Liver (tissue), 3 donors: Measurements from ENCODE around the gene SNIP1.

Experiments
- ATF3 ChIP-seq: IDR thresholded peaks from 2 replicates; pipeline ENCODE4 v1.6.1; 2016; ENCODE audit warnings: antibody characterized with exemption
- CTCF ChIP-seq: fragments of 150-350 bp; IDR thresholded peaks from 2 replicates; pipeline ENCODE4 v1.5.1; 2017; ENCODE audit warnings: improper control_type of control experiment, low read depth, low read length; ENCODE audit not compliant: missing input control
- EGR1 ChIP-seq, 2 donors: IDR thresholded peaks; 2 replicates each; pipeline ENCODE4 v1.6.1; 2016 to 2018; ENCODE audit warnings: antibody characterized with exemption in 2 of 2, low read depth in 2 of 2
- FOXA1 ChIP-seq: IDR thresholded peaks from 2 replicates; pipeline ENCODE4 v1.6.1; 2016; ENCODE audit warnings: antibody characterized with exemption
- GABPA ChIP-seq, 2 donors: IDR thresholded peaks in 1 of 2; conservative IDR thresholded peaks in 1 of 2; 2 replicates each; pipeline ENCODE4 v1.6.1; 2016; ENCODE audit warnings: antibody characterized with exemption in 2 of 2, mild to moderate bottlenecking in 1 of 2, moderate library complexity in 1 of 2
- RAD21 ChIP-seq, 2 donors: IDR thresholded peaks; 2 replicates each; pipeline ENCODE4 v1.6.1; 2016; ENCODE audit warnings: antibody characterized with exemption in 2 of 2, mild to moderate bottlenecking in 2 of 2
- REST ChIP-seq: IDR thresholded peaks from 2 replicates; pipeline ENCODE4 v1.6.1; 2016; ENCODE audit warnings: antibody characterized with exemption, mild to moderate bottlenecking
- RXRA ChIP-seq, 2 donors: IDR thresholded peaks; 2 replicates each; pipeline ENCODE4 v1.6.1; 2017 to 2018; ENCODE audit warnings: antibody characterized with exemption in 2 of 2, mild to moderate bottlenecking in 1 of 2
- TAF1 ChIP-seq: conservative IDR thresholded peaks from 2 replicates; pipeline ENCODE4 v1.6.1; 2016; ENCODE audit warnings: antibody characterized with exemption, mild to moderate bottlenecking
- YY1 ChIP-seq: IDR thresholded peaks from 2 replicates; pipeline ENCODE4 v1.6.1; 2016; ENCODE audit warnings: antibody characterized with exemption, mild to moderate bottlenecking
- ZBTB33 ChIP-seq: IDR thresholded peaks from 2 replicates; pipeline ENCODE4 v1.6.1; 2016; ENCODE audit warnings: antibody characterized with exemption
- donor health status: healthy.
- donor health status: healthy.

- TF ChIP-seq CTCF (no peak), GABPA (IDR thresholded peaks at IDR 0.05 in 1 of 2, conservative IDR thresholded peaks at IDR 0.05 in 1 of 2) (no peak), ZBTB33 (no peak), REST (no peak), FOXA1 (no peak), ATF3 (no peak), TAF1 (no peak), RAD21 (IDR thresholded peaks at IDR 0.05) (no peak), YY1 (no peak), RXRA (IDR thresholded peaks at IDR 0.05) (no peak), EGR1 (IDR thresholded peaks at IDR 0.05; ENCODE audit: low read depth in 2 of 2) (no peak)
Observed at GRCh38 chr1:37549341-37549740, 4.8 kb downstream of the SNIP1 start.
